GM21423 (cell line): ENCODE results near the gene KMT2E.
"Not testable (repeated sequence)": the region's sequence is repeated elsewhere in the genome, so short reads cannot be mapped to it uniquely, and the experiment has no call there.

Experiments used
- ATAC-seq: cut with Tn5 transposase; IDR thresholded peaks from one replicate; pipeline ENCODE4 v1.9.1; 2021; ENCODE audit warnings: mild to moderate bottlenecking, moderate library complexity; ENCODE audit not compliant: unreplicated experiment

KMT2E gene

DNA sequence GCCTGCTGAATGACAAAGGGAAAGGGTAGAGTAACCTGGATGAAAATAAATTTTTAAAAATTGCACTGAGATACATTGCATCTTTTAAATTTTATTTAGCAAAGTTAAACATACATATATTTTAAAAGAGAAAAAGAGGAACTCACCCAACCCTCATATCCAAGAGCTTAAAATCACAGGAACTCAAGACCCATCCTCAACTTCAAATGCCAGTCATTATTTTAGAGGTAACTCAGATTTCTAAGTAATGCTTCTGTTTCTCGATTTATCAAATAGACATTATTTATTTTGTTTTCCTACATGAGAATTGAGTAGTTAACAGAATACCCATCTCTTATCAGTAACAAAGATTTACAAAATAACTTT, 32.4 kb upstream of the KMT2E start:
- no peak for ATAC-seq

DNA sequence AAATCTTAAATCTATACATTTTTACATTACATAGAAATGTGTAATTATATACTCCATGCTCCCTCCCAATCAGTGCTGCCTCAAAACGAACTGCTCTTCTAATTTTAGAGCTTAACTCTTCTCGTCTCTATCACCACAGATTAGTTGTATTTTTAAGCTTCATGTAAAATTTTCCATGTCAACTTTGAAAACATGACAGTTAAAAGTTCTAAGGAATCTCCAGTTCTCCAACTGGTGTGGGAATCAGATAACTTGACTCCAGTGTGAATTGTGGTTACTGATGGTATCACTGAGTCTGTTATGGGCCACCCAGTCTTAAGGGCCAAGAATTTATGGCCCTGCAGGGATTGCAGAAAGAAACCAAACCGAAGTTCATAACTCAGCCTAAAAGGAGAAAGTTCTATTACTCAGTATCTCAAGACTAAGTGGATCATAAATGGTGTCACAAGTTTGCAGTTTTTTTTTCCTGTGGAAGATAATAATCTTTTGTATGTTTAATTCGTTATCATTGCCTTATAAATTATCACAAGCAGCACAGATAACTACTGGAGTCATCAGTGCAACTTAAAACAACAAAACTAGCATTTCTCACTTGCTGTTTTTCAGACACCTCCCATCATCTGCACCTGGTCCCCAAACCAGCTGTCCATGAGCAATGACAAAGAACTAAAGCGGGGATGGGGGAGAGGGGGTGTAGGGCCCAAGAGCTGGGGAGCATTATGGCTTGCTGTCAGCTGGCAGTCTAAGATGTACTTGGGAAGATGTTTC, 31.5 kb upstream of the KMT2E start:
- ATAC-seq = no peak

DNA sequence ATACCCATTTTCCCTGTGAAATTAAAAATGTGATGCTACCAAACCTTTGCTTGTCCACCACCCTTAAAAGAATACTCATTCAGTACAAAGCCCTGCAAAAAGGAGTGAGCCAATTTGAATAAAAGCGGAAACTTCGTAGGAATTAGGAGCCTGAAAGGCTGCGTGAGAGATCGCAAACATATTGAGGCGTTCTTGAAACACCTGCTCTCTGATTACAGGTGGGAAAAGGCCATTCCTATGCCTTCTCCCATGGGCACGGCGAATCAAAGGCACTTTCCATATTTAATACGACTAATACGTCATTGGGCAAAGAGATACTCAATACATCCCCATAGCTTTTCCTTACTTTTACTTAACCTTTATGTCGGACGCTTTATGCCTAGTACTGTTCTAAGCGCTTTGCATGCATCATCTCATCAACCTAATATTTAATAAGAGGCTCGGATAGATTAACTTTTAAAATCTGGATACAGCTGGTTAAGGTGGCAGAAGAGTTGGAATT, 30.9 kb upstream of the KMT2E start:
- ATAC-seq = no peak

DNA sequence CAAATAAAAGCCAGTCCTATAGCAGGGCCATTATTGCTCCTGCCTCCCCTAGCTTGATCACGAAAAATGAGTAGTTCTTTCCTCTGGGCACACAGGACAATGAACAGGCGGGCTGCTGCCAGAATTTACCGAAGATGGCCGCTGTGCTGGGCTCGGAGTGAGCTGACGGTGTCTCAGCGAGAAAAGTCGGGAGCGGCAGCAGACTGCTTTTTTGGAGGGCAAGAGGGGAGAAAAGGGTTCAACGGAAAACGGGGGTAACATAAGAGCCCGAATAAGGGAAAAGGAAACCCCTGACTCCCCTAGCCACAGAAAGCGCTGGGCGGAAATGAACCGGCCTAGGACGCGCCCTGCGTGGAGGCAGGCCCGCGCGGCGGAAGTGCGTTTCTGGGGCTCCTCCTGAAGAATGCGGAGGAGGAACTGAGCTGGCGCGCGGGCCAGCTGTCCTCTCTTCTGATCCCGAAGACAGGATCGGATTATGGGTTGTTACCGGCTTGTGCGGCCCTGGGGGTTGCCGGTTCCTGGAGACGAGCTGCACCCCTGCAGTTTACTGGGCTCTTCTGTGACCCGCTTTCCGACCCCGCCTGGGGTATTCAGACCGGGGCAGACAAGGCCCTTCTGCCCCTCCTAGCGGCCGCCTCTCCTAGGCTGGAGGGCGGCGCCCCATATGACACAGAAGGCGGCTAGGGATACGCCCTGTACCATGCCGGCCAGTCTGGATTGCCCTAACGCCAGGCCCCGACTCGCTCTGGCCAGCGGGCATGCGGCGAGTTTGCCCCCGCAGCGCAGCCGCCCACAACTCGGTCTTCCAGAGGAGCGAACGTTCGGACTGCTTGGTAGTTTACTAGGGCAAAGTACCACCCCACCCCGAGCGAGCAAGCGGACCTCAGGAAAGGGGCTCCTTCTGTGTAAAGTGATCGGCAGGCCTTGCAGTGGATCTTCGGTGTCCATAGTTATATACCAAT, 30.1 kb upstream of the KMT2E start:
- peak; percentile 88 for ATAC-seq

DNA sequence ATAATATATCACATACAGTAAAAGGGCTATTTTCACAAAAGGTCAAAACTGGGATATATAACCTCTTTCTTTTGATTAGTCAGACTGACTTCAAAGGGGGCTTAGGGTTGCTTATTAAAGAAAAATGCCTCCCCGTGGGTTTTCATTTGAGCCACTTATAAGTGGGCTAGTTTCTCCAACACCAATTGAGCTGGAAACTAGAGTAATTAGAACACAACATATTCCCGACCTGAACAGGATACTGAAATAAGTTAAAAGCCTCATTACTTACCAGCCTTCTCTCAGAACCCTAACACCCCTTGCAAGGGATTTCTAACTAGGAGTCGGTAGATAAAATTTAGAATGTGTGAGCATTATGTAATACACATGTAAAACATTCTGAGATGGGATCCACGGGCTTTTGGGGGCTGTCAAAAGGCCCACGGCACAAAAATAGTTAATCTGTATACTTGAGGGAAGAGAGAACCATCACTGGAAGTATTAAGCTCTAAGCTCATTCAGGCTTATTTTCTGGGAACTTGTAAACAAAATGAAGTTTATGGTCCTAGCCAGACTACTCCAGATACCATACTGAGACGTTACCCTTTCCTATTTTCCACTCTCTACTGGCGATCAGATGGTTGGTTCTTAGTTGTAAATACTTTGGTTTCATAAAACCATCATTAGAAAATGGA, 29.3 kb upstream of the KMT2E start:
- no peak for ATAC-seq

DNA sequence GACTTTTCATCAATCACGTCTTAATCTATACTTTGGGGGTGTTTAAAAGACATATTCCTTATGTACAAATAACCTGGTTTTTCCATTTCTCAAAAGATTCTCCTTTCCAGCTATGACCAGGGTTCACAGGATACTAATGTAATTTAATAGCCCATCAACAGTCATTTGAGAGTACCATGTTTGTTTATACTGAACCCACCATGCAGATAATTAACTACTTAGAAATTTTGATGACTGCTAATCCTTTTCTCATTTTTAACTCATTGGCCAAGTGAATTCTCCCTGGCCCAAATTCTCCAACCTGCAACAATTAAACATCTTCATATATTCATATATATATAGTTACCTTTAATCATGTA, 28.8 kb upstream of the KMT2E start:
- no peak for ATAC-seq

DNA sequence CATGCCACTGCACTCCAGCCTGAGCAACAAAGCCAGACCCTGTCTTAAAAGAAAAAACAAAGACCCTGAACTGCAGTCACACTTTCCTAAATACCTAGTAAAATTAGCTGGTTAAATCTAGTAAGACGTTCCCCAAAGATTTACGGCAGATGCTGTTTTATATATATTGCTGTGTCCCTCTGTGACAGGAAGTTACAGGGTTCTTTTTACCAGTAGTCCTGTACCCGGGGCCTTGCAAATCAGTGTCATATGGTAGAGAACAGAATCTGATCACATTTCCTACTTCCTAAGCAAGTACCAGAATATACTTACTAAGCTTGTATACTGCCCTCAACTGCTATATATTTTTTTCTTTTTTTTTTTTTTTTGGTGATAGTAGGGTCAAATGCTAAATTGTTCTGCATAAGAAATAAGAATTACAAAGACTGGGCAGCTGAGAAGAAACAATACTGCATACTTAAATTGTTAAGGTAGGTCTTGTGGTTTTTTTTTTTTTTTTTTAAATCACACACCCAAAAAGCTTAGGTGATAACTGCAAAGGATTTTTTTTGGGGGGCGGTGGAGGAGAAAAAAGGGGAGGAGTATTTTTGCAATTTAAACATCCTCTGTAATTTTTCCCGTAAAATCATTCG, 27.3 kb upstream of the KMT2E start:
- ATAC-seq = no peak

DNA sequence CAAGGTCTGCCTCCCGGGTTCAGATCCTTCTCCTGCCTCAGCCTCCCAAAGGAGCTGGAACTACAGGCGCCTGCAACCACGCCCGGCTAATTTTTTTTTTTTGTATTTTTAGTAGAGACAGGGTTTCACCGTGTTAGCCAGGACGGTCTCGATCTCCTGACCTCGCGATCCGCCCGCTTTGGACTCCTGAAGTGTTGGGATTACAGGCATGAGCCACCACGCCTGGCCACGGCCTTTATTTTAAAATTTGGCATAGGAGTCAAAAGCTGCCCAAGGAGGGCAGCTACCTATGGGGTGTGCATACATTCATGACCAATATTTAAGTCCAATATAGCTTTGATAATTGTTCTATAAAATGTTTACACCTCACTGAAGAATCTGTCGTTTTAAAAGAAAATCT, 26.6 kb upstream of the KMT2E start:
- not testable (repeated sequence) for ATAC-seq

DNA sequence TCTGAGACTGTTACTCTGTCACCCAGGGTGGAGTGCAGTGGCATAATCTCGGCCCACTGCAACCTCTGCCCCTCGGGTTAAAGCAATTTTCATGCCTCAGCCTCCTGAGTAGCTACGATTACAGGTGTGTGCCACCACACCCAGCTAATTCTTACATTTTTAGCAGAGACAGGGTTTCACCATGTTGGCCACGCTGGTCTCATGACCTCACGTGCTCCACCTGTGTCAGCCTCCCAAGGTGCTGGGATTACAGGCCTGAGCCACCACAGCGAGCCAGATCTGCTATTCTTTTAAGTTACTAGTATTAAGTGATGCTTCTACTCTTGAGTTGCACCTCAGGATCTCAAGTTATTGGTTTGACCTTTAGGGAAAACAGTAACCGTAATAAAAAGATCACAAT, 23.0 kb upstream of the KMT2E start:
- no peak for ATAC-seq

DNA sequence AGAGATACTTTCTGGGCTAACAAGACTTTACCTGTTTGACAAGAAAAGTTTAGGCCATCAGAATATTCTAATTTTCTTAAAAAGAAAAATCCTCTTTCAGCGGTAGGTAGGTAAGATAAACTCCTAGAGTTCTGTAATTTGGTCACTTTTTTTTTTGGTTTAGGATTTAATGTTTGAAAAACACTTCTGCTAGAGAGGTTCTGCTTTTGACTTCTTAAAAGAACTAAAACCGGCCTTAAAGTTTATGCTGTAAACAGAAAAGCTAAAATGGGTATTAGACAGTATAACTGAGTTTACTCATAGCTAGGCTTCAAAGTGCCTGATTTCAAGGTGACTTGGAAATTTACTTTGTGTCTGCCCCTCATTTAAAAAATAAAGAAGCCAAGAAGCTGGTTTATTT, 21.7 kb upstream of the KMT2E start:
- no peak for ATAC-seq

DNA sequence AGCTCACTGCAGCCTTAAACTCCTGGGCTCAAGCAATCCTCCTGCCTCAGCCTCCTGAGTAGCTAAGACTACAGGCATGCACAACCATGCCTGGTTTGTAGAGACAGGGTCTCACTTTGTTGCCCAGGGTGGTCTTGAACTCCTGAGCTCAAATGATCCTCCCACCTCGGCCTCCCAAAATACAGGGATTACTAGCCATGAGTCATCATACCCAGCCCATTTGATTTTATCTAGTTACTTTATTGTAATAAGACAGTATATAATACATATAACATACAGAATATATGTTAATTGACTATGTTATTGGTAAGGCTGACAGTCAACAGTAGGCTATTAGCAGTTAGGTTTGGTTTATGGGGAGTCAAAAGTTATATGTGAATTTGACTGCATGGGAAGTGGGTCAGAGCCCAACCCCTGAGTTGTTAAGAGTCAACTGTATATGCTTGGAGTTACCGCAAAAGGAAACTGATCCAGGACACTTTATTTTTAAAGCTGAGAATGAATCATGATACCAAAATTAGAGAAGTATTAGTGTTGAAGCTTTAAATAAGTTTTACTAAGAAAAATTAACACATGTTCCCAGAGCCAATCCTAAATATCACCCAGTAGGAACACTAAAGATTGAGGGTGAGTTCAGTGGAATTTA, 20.7 kb upstream of the KMT2E start:
- ATAC-seq = no peak

DNA sequence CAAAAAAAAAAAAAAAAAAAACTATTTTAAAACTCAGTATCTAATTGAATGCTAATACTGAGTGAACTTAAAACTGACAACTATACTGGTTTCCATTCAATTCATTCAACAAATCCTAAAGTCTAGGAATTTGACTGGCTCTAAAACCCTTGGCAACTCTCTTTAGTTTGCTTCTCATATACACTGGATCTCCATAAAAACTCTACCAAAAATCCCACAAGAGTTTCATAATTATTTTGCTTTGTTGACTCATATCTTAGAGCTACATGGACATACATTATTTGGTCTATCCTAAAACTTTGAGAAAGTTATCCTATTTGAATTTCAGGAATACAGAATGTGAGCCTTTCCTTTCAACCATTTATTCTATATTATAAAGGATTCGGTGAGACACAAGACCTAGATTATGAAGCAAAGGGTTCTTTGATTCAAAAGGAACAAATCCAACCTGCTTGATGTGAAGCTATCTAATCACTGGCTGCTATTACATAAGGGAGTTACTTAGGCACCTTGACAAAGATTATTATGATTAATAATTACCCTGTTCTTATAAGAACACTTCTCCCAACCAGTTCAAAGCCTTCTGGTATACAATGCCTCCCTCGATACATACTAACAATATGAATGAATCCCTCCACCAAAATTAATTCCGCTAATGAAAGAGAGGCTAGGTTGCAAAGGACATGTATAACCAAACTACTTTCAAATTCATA, 15.8 kb upstream of the KMT2E start:
- ATAC-seq = no peak

DNA sequence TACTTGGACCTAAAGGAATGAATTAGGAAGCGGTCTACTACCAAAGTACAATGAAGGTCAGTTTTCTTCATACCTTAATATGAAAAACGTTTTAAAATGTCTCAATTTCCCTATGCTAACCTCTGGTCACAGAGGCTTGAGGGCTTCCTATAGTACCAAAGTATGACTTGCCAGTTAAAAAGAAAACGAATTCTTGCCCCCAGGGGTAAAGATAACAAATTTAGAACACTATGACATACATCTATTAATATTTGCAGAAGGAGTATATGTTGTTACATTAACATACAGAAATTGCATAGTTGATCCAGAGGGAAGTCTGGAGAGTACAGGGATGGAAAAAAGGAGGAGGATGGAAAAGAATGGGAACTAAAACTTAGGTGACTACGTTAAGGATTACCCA, 13.8 kb upstream of the KMT2E start:
- ATAC-seq = no peak

DNA sequence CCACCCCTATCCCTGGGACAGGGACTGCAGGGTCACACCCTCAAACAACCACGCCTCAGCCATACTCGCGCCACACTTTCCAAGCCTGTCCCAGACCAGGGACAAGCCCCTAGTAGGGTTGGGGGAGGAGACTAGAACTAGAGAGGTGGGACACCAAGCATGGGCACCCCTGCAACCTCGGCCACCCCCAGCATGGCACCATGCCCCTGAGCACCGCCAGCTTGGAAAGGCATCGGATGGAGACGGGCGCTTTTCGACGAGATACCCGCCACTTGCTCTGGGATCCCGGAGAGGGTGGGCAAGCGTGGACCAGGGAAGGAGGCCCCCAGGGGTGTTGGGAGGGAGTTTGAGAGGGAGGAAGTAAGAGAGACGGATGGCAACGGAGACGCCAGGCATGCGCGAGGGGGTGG, 13.1 kb upstream of the KMT2E start:
- ATAC-seq = no peak

DNA sequence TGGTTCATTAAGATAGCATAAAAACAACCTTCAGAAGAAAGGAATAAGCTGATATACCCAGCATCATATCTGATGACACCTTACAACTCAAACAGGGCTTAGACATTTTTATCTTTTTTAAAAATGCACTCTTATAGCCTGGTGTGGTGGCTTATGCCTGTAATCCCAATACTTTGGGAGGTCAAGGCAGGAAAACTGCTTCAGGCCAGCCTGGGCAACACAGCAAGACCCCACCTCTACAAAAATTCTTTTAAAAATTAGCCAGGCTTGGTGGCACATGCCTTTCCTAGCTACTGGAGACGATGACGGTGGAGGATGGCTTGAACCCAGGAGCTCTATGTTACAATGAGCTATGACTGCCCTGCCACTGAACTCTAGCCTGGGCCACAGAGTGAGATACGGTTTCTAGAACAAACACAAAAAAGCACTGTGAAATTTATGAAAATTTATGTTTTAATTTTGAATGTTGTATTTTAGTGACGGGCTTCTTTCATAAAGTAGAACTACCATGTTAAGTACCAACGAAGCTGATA, 12.3 kb upstream of the KMT2E start:
- ATAC-seq = no peak

DNA sequence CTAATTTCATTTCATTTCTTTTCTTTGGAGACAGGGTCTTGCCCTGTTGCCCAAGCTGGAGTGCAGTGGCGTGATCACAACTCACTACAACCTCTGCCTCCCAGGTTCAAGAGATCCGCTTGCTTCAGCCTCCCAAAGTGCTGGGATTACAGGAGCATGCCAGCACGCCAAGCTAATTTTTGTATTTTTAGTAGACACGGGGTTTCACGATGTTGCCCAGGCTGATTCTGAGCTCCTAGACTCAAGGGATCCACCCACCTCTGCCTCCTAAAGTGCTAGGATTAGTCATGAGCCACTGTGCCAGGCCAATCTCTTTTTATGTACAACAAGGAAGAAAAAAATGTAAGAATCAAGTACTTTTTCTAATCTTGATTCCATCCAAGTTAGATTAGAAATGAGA, 10.7 kb upstream of the KMT2E start:
- ATAC-seq = no peak

DNA sequence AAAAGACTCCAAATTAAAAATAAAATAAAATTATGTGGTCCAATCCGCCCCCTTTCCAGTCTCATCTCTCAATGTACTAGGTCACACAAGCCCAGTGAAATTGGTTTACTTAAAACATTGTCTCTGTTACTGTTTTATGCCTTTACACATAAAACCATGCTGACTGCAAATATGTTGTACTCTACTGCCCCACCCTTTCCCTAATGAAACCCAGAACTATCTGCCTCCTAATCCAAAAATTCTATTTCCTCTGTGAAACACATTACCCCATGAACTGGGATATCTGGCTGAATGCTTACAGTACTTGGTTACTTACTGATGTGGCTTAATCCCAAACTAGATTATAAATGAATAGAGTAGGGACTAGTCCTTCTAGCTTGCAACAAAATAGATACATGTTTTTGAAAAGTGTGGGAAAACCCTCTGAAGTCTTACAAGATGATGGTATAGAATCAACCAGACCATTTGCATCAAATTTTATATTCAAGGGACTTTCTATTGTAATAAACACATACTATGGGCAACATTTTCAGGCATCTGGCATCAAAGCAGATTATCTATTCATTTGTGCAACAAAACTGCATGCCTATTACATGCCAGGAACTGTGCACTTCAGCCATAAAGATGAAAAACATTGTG, 10.0 kb upstream of the KMT2E start:
- no peak for ATAC-seq

DNA sequence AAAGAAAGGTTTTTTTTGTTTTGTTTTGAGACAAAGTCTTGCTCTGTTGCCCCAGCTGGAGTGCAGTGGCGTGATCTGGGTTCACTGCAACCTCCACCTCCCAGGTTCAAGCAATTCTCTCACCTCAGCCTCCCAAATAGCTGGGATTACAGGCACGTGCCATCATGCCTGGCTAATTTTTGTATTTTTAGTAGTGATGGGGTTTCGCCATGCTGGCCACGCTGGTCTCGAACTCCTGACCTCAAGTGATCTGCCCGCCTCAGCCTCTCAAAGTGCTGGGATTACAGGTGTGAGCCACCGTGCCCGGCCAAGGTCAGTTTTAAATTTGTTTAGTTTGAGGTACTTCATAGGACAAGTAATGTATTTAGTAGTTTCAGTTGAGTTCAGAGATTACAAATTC, 9.0 kb upstream of the KMT2E start:
- ATAC-seq = not testable (repeated sequence)

DNA sequence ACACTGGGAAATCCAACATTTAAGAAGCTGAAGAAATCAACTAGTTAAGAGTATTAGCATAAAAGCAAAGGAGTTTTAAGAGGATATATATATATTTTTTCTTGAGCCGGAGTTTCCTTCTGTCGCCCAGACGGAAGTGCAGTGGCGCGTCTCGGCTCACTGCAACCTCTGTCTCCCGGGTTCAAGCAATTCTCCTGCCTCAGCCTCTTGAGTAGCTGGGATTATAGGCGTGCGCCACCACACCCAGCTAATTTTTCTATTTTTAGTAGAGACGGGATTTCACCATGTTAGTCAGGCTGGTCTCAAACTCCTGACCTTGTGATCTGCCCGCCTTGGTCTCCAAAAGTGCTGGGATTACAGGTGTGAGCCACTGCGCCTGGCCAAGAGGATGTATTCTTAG, 8.5 kb upstream of the KMT2E start:
- ATAC-seq = not testable (repeated sequence)
